Smooth muscle cell (in vitro differentiated cells): ENCODE data around the gene DPH1. TPM values are rescaled to one million over a fixed set of nuclear protein-coding genes. Genes with fewer than 3 reads are reported as not detected.

Experiments used
- DNase-seq: peaks from one replicate; lab custom pipeline; 2025; ENCODE audit not compliant: unreplicated experiment; lab: John Stamatoyannopoulos, UW
- H2AFZ ChIP-seq: fragments of 200-600 bp; sonication (generic); 2 replicates; pipeline ENCODE4 v1.6.0; 2016; ENCODE audit warnings: antibody characterized with exemption, low read depth, mild to moderate bottlenecking
- H3F3A ChIP-seq: fragments of 200-600 bp; sonication (generic); 2 replicates; pipeline ENCODE4 v1.6.0; 2017; ENCODE audit warnings: antibody characterized with exemption, low read depth
- H3K27ac ChIP-seq: fragments of 200-600 bp; sonication (generic); 2 replicates; pipeline ENCODE4 v1.5.1; 2016; ENCODE audit warnings: low read depth, mild to moderate bottlenecking
- H3K27me3 ChIP-seq: fragments of 200-600 bp; sonication (generic); 2 replicates; pipeline ENCODE4 v1.6.1; 2016; ENCODE audit warnings: low read depth, mild to moderate bottlenecking
- H3K36me3 ChIP-seq: fragments of 200-600 bp; sonication (generic); 2 replicates; pipeline ENCODE4 v1.5.1; 2016; ENCODE audit warnings: low read depth
- H3K4me1 ChIP-seq: fragments of 200-600 bp; sonication (generic); 2 replicates; pipeline ENCODE4 v1.5.1; 2016; ENCODE audit warnings: low read depth
- H3K4me2 ChIP-seq: fragments of 200-600 bp; sonication (generic); 2 replicates; pipeline ENCODE4 v1.6.0; 2016; ENCODE audit warnings: mild to moderate bottlenecking
- H3K4me3 ChIP-seq: fragments of 200-600 bp; sonication (generic); 2 replicates; pipeline ENCODE4 v1.5.1; 2016; ENCODE audit warnings: mild to moderate bottlenecking
- H3K79me2 ChIP-seq: fragments of 200-600 bp; sonication (generic); 2 replicates; pipeline ENCODE4 v1.6.0; 2016; ENCODE audit warnings: low read depth, mild to moderate bottlenecking
- H3K9ac ChIP-seq: fragments of 200-600 bp; sonication (generic); 2 replicates; pipeline ENCODE4 v1.6.0; 2016; ENCODE audit warnings: low read depth
- H3K9me3 ChIP-seq: fragments of 200-600 bp; sonication (generic); replicated peaks from 2 replicates; pipeline ENCODE4 v1.5.1; 2016; ENCODE audit warnings: low read depth
- H4K20me1 ChIP-seq: fragments of 200-600 bp; sonication (generic); 2 replicates; pipeline ENCODE4 v1.6.0; 2016; ENCODE audit warnings: low read depth
- CTCF ChIP-seq: fragments of 200-600 bp; sonication (generic); IDR thresholded peaks from 2 replicates; pipeline ENCODE4 v1.5.1; 2017; ENCODE audit warnings: borderline replicate concordance, mild to moderate bottlenecking, antibody characterized with exemption; ENCODE audit not compliant: insufficient read depth, poor library complexity, severe bottlenecking
- WGBS: methylation state at CpG from one replicate; pipeline ENCODE4 v1.1.7; 2016; ENCODE audit warnings: low lambda C conversion rate; 5-methylcytosine and 5-hydroxymethylcytosine counted together
- polyA plus RNA-seq: library from polyadenylated mRNA; unstranded; fragments of >200 nt; fragmentation: Nextera tagmentation; extraction: Ambion mirVana; gene quantifications from 2 replicates; pipeline ENCODE4 v1.2.1, GENCODE V29; 2016
- total RNA-seq: library from RNA; depleted of rRNA; stranded (reverse); fragments of >200 nt; gene quantifications from 2 replicates; pipeline ENCODE4 v1.2.3, GENCODE V29; 2014

Gene DPH1
- total and polyA plus RNA-seq, 2 experiments from 2014 or later: 15.9 to 33.6 TPM

DNA sequence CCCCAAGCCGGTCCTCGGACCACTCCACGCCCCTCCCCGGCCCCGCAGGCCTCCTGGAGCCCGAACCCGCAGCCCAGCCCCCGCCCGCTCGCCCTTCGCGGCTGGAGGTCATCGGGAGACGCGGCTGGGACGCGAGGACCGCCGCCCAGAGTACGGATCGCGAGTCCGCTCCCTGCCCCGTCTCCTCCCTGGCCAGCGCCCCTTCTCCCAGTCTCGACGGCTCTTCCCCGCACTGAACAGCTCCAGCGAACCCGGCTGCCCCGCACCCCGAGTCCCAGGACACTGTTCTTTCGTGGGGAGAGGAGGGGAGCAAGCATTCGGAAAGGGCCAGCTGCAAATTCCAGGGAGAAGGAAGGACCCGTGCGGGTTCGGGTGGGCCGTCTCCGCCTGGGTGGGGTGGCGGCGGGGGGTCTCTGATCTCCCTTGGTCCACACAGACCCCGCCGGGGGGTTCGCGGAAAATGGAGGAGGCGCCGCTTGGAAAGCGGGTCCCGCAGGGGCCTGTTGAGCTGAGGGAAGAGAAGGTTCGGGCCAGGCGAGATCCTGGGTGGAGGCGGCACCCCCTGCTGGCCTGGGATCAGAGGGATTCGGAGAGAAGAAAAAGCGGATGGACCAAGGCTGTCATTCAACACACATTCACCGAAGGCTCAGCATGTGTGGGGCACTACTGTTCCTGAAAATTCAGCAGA lies 4.2 kb upstream of the DPH1 start:
- H3K27ac ChIP-seq: no peak overlapping the region
- H3K4me2 ChIP-seq: peak overlapping the region; percentile 90
- H3K9ac ChIP-seq: no peak overlapping the region
- H3K4me3 ChIP-seq: peak overlapping the region; percentile 52
- no peaks in the 10 kb centered on the region for H3F3A ChIP-seq
- no peaks in the 10 kb centered on the region for H3K9me3 ChIP-seq
- H2AFZ ChIP-seq: peak overlapping the region; percentile 74
- peak; percentile 22 for DNase-seq
- no peaks in the 10 kb centered on the region for H4K20me1 ChIP-seq
- peaks cover 59% of the 10 kb centered on the region for H3K27me3 ChIP-seq
- H3K4me1 ChIP-seq: peaks cover 23% of the 10 kb centered on the region
- H3K36me3 ChIP-seq: no peaks in the 10 kb centered on the region
- WGBS: 2% methylated on average over 43 of the region's 55 CpGs
- no peaks in the 10 kb centered on the region for H3K79me2 ChIP-seq
- peak; percentile 63 for TF ChIP-seq CTCF

GRCh38 chr17:2027528-2028233 lies 2.3 kb upstream of the DPH1 start:
- H3K4me2 ChIP-seq: no peak overlapping the region
- H4K20me1 ChIP-seq: no peaks in the 10 kb centered on the region
- no peak overlapping the region for H3K27ac ChIP-seq
- no peaks in the 10 kb centered on the region for H3F3A ChIP-seq
- DNase-seq: no peak
- H3K27me3 ChIP-seq: peaks cover 46% of the 10 kb centered on the region
- no peak overlapping the region for H3K4me3 ChIP-seq
- H3K9me3 ChIP-seq: no peaks in the 10 kb centered on the region
- 81% methylated on average over 11 of the region's 11 CpGs for WGBS
- H3K79me2 ChIP-seq: peaks cover 14% of the 10 kb centered on the region
- H2AFZ ChIP-seq: no peak overlapping the region
- H3K9ac ChIP-seq: no peak overlapping the region
- peaks cover 26% of the 10 kb centered on the region for H3K4me1 ChIP-seq
- H3K36me3 ChIP-seq: no peaks in the 10 kb centered on the region
- no peak for TF ChIP-seq CTCF

DNA sequence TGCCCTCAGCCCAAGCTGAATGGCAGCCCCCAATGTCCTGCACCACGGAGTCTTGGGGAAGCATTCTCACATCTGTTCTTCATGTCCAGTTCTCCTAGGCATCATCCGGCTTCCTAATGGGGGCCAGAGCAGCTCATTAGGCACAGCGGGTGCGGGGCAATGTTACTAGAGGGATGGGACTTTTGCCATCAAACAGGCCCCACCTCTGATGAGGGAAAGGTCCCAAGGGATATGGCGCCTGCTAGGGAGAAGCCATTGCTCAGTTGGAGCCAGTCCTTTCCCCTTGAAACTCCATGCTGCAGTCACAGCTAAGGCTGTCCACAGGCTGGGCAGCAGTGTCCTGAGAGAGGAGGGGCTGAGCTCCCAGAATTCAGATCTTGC lies 1.7 kb upstream of the DPH1 start:
- H3K4me1 ChIP-seq: peaks cover 26% of the 10 kb centered on the region

More for the DNA sequence above, 1.7 kb upstream of the DPH1 start:
- H3K9me3 ChIP-seq: no peaks in the 10 kb centered on the region
- H3F3A ChIP-seq: no peaks in the 10 kb centered on the region
- no peaks in the 10 kb centered on the region for H4K20me1 ChIP-seq
- peaks cover 40% of the 10 kb centered on the region for H3K27me3 ChIP-seq
- DNase-seq: no peak
- no peaks in the 10 kb centered on the region for H3K36me3 ChIP-seq
- H3K4me2 ChIP-seq: no peak overlapping the region
- no peak overlapping the region for H3K9ac ChIP-seq
- TF ChIP-seq CTCF: no peak
- no peak overlapping the region for H3K27ac ChIP-seq
- H3K79me2 ChIP-seq: peaks cover 14% of the 10 kb centered on the region
- H3K4me3 ChIP-seq: no peak overlapping the region
- no peak overlapping the region for H2AFZ ChIP-seq
- 90% methylated on average over 5 of the region's 5 CpGs for WGBS
